ENCODE data around the gene PRXL2C. TPM values are rescaled to one million over a fixed set of nuclear protein-coding genes. Genes with fewer than 3 reads are reported as not detected.

The PRXL2C gene
- total RNA-seq, 2 experiments from 2014 or later = not detected

GRCh38 chr9:96688745-96689464 lies 33.8 kb upstream of the PRXL2C start:
- Histone ChIP-seq H3K4me3 (ENCODE audit: low read depth, low read length, poor library complexity, severe bottlenecking) (no peak overlapping the region), H3K36me3 (ENCODE audit: insufficient read depth, low read length) (no peaks in the 10 kb centered on the region), H3K4me1 (ENCODE audit: insufficient read depth, low read length, poor library complexity, severe bottlenecking) (no peaks in the 10 kb centered on the region), H3K27ac (ENCODE audit: low read depth, low read length, poor library complexity, severe bottlenecking) (no peak overlapping the region), H3K79me2 (ENCODE audit: insufficient read depth, low read depth, low read length) (no peaks in the 10 kb centered on the region), H3K4me2 (ENCODE audit: low read length) (no peak overlapping the region), H3K9me2 (ENCODE audit: insufficient read depth, low read length) (no peaks in the 10 kb centered on the region), H2AFZ (ENCODE audit: low read length) (no peak overlapping the region), H4K20me1 (ENCODE audit: insufficient read depth, low read length) (no peaks in the 10 kb centered on the region), H3K9me3 (ENCODE audit: low read length) (no peaks in the 10 kb centered on the region)
- TSS peak; percentile 31 for BruUV-seq (replicated peaks)
- TF ChIP-seq CTCF (conservative IDR thresholded peaks at IDR 0.05; ENCODE audit: low read length) (no peak), EZH2phosphoT487 (IDR thresholded peaks at IDR 0.05; ENCODE audit: borderline replicate concordance, low read depth, low read length) (no peak)
- ChIA-PET CTCF (ENCODE audit: unreplicated experiment) (no interaction called here), POLR2A (no interaction called here)
- intact Hi-C loops (cut with micrococcal nuclease; ENCODE audit: unreplicated experiment) = no loop called here
- no peak for DNase-seq (ENCODE audit: low spot score)

- Histone ChIP-seq H3K27ac (ENCODE audit: low read depth, low read length, poor library complexity, severe bottlenecking) (no peak overlapping the region), H3K79me2 (ENCODE audit: insufficient read depth, low read depth, low read length) (no peaks in the 10 kb centered on the region), H3K4me1 (ENCODE audit: insufficient read depth, low read length, poor library complexity, severe bottlenecking) (no peaks in the 10 kb centered on the region), H4K20me1 (ENCODE audit: insufficient read depth, low read length) (no peaks in the 10 kb centered on the region), H3K9me2 (ENCODE audit: insufficient read depth, low read length) (no peaks in the 10 kb centered on the region), H3K9me3 (ENCODE audit: low read length) (no peaks in the 10 kb centered on the region), H3K36me3 (ENCODE audit: insufficient read depth, low read length) (no peaks in the 10 kb centered on the region), H2AFZ (ENCODE audit: low read length) (no peak overlapping the region), H3K4me2 (ENCODE audit: low read length) (no peak overlapping the region), H3K4me3 (ENCODE audit: low read depth, low read length, poor library complexity, severe bottlenecking) (no peak overlapping the region)
- DNase-seq (ENCODE audit: low spot score) = no peak
- TF ChIP-seq EZH2phosphoT487 (IDR thresholded peaks at IDR 0.05; ENCODE audit: borderline replicate concordance, low read depth, low read length) = no peak
- TF ChIP-seq CTCF (conservative IDR thresholded peaks at IDR 0.05; ENCODE audit: low read length) = no peak
- BruUV-seq (replicated peaks) = no TSS peak
- ChIA-PET CTCF (ENCODE audit: unreplicated experiment) (no interaction called here), POLR2A (no interaction called here)
- intact Hi-C loops (cut with micrococcal nuclease; ENCODE audit: unreplicated experiment) = no loop called here
These were observed 33.1 kb upstream of the PRXL2C start for GRCh38 chr9:96688187-96688586.

GRCh38 chr9:96686638-96687335 lies 31.7 kb upstream of the PRXL2C start:
- Histone ChIP-seq H3K27ac (ENCODE audit: low read depth, low read length, poor library complexity, severe bottlenecking) (no peak overlapping the region), H3K4me2 (ENCODE audit: low read length) (peak overlapping the region; percentile 53), H3K9me3 (ENCODE audit: low read length) (no peaks in the 10 kb centered on the region), H3K9me2 (ENCODE audit: insufficient read depth, low read length) (no peaks in the 10 kb centered on the region), H4K20me1 (ENCODE audit: insufficient read depth, low read length) (no peaks in the 10 kb centered on the region), H3K4me3 (ENCODE audit: low read depth, low read length, poor library complexity, severe bottlenecking) (peak overlapping the region; percentile 55), H2AFZ (ENCODE audit: low read length) (peak overlapping the region; percentile 85), H3K4me1 (ENCODE audit: insufficient read depth, low read length, poor library complexity, severe bottlenecking) (no peaks in the 10 kb centered on the region), H3K36me3 (ENCODE audit: insufficient read depth, low read length) (no peaks in the 10 kb centered on the region), H3K79me2 (ENCODE audit: insufficient read depth, low read depth, low read length) (no peaks in the 10 kb centered on the region)
- POLR2A ChIA-PET = interaction anchor here (0.6 to 1.2 kb wide), 2 partner anchors 16 to 237 kb away, joined by 3 to 4 read pairs; partner anchors contain the start of gene HABP4
- intact Hi-C loops (cut with micrococcal nuclease; ENCODE audit: unreplicated experiment) = no loop called here
- TF ChIP-seq CTCF (conservative IDR thresholded peaks at IDR 0.05; ENCODE audit: low read length) (peak; percentile 71), EZH2phosphoT487 (IDR thresholded peaks at IDR 0.05; ENCODE audit: borderline replicate concordance, low read depth, low read length) (no peak)
- peak; percentile 60 for DNase-seq (ENCODE audit: low spot score)
- CTCF ChIA-PET (ENCODE audit: unreplicated experiment) = no interaction called here
- BruUV-seq (replicated peaks) = no TSS peak
